ENCODE measurements around the gene CDC14B. TPM values are rescaled to one million over a fixed set of nuclear protein-coding genes. Genes with fewer than 3 reads are reported as not detected.

CDC14B gene
- total RNA-seq, 2 donors from 2014 or later = 1.5 to 2.6 TPM

DNA sequence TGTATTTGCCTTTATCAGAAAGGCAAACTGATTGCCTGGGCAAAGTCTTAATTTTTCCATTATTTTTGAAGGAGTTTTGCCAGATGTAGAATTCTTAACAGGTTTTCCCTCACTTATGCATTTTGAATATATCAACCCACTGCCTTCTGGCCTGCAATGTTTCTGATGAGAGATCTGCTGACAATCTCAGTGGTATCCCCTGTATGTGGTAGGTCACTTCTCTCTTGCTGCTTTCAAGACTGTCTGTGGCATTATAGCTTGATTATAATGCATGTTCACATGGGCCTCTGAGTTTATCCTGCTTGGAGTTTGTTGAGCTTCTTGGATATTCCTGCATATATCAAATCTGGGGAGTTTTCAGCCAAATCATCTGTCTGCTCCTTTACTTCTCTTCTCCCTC is 87.5 kb downstream of the CDC14B start:
- DNase-seq (ENCODE audit: low spot score in 2 of 2) (no peak), ATAC-seq (no peak)
- Mint-ChIP-seq H3K9me3 (no peaks in the 10 kb centered on the region), H3K27ac (no peak overlapping the region), H3K36me3 (peaks cover 0 to 9% of the 10 kb centered on the region in 2 donors)

- H3K36me3 Mint-ChIP-seq = peaks cover 0 to 12% of the 10 kb centered on the region in 2 donors
- DNase-seq (ENCODE audit: low spot score in 2 of 2) (no peak), ATAC-seq (no peak)
- H3K9me3 Mint-ChIP-seq = no peaks in the 10 kb centered on the region
- peak overlapping the region in 1 of 2 donors; percentile 33 for H3K27ac Mint-ChIP-seq
Observed at GRCh38 chr9:96524764-96525163, 94.9 kb downstream of the CDC14B start.

- Mint-ChIP-seq H3K9me3 (no peaks in the 10 kb centered on the region), H3K36me3 (peaks cover 0 to 12% of the 10 kb centered on the region in 2 donors)
Observed at GRCh38 chr9:96524045-96524444, 95.6 kb downstream of the CDC14B start.

GRCh38 chr9:96523374-96523773 is 96.3 kb downstream of the CDC14B start:
- no peak for DNase-seq (ENCODE audit: low spot score in 2 of 2)
- Mint-ChIP-seq H3K9me3 (no peaks in the 10 kb centered on the region), H3K27ac (no peak overlapping the region), H3K36me3 (peaks cover 0 to 12% of the 10 kb centered on the region in 2 donors)
- no peak for ATAC-seq

More at GRCh38 chr9:96524045-96524444, 95.6 kb downstream of the CDC14B start:
- ATAC-seq (no peak), DNase-seq (ENCODE audit: low spot score in 2 of 2) (no peak)
- no peak overlapping the region for H3K27ac Mint-ChIP-seq

DNA sequence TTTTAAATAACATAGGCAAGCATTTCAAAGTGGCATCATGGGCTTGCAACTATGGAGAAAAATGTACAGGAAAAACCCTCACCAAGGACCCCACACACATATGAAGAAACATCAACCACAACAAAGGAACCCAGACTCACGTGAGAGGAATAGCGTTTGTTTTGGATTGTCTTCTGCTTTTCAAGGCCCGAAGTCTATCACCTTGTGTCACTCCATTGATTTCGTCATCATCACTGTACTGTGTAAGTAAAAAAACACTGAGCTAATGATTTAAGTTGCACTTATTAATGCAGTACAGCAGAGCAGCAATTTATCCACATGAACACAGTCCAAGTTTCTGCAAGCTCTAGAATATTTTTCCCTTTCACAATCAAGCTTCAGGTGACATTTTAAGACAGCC is 97.3 kb downstream of the CDC14B start:
- DNase-seq (ENCODE audit: low spot score in 2 of 2) = no peak
- Mint-ChIP-seq H3K27ac (no peak overlapping the region), H3K9me3 (no peaks in the 10 kb centered on the region), H3K36me3 (peaks cover 0 to 12% of the 10 kb centered on the region in 2 donors)
- ATAC-seq = no peak

GRCh38 chr9:96519787-96520186 is 99.9 kb downstream of the CDC14B start:
- Mint-ChIP-seq H3K9me3 (no peaks in the 10 kb centered on the region), H3K27ac (no peak overlapping the region), H3K36me3 (peaks cover 0 to 6% of the 10 kb centered on the region in 2 donors)
- no peak for DNase-seq (ENCODE audit: low spot score in 2 of 2)
- no peak for ATAC-seq

DNA sequence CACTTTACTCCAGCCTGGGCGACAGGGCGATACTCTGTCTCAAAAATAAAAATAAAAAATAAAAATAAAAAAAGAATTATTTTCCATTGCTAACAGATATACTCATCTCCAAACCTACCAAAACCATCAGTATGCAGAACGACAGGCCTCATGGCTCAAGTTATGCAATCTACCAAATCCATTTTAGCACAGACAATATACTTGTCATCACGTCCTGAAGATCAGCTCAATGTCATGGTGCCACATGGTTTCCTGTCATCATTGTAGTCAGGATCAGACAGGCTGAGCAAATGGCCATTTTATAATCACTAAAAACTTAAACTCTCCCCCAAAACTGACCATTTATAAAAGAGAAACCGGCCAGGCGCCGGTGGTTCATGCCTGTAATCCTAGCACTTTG is 100.5 kb downstream of the CDC14B start:
- H3K27ac Mint-ChIP-seq = no peak overlapping the region
- no peak for ATAC-seq
- DNase-seq (ENCODE audit: low spot score in 2 of 2) = no peak
- H3K36me3 Mint-ChIP-seq = no peaks in the 10 kb centered on the region
- H3K9me3 Mint-ChIP-seq = no peaks in the 10 kb centered on the region

DNA sequence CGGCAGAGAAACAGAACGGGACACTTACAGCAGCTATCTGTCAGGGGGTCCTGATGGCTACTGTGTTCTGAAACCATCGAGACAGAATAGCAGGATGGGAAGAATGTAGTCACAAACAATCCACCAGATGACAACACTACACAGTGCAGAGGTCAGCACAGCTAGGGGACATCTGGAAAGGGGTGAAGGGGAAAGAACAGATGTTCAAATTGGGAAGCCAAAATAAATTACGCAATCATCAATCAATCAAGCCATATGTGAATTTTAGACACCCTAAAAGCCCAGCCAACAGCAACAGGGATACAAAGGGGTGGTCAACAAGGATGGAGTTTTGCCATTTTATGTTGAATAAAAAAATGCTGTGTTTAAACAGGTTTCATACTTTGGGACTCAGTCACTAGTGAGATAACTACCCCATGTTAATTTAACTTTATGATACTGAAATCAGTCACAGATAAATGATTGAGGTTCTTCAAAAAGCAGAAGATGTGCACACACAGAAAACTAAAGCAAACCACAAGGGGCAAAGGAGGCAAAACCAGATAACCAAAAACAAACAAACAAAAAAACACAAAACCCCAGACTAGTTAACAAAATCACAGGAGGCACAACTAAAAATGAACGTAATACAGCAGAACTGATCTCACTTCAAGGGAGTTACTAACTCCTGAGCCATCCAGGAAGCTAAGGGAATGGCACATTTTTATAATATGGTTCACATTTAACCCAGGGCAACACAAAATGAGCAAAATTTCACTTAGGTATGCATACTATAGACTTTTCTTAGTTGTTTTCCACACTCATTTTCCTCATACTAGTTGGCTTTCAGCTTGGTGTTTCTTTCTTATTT is 103.8 kb downstream of the CDC14B start:
- Mint-ChIP-seq H3K27ac (no peak overlapping the region), H3K36me3 (no peaks in the 10 kb centered on the region), H3K9me3 (no peaks in the 10 kb centered on the region)
- no peak for DNase-seq (ENCODE audit: low spot score in 2 of 2)
- ATAC-seq = no peak

GRCh38 chr9:96514800-96515158 is 104.9 kb downstream of the CDC14B start:
- no peaks in the 10 kb centered on the region for H3K9me3 Mint-ChIP-seq
- H3K36me3 Mint-ChIP-seq = no peaks in the 10 kb centered on the region
- DNase-seq (ENCODE audit: low spot score in 2 of 2) (no peak), ATAC-seq (no peak)
- H3K27ac Mint-ChIP-seq = no peak overlapping the region

DNA sequence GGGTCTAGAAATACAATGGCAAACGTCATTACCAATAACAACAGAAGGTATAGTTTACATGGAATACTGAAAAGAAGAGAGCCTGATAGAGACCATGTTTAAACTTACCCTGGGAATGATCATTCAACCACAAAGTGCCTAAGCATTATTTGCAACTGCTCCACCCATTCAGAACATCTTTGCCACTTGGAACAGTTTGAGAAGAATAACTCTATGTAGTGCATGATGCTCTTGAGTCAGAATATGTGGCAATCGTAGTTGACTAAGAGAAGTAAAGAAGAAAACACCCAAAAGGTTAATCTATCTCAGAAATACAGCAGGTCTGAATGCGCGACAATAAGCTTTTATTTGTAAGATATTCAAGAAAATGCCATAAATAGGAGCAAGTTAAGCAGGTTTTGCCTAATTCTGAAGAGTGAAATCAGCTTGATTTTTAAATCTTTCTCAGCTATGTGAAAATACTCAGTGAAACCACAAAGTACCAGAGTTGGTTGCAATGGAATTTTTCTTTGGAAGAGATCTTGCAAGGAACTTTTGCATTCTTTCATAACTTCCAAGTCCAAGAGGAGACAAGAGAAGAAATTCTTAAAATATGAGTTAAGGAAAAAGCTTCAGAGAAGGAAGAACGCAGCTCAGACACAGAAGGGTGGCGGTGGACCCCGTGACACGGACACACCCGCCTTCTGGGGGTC is 105.4 kb downstream of the CDC14B start:
- H3K36me3 Mint-ChIP-seq = no peaks in the 10 kb centered on the region
- H3K9me3 Mint-ChIP-seq = no peaks in the 10 kb centered on the region
- DNase-seq (ENCODE audit: low spot score in 2 of 2) (no peak), ATAC-seq (no peak)
- no peak overlapping the region for H3K27ac Mint-ChIP-seq

DNA sequence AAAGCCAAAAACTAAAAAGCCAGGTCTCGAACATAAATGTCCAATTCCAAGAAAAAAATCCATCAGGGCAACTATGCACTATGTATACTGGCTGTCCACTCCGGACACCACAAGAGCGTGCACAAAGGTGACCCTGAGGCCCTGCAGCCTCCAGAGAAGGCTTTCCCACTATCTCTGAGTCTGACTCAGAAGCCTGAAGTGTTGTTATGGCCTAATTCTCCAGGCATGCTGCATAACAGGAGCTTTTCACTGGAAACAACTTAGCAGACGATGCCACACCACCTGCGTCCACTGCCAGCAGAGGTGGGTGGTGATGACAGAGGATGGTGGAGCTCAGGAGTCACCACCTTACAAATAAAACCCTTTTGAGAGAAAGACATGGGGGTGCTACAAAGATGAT is 106.0 kb downstream of the CDC14B start:
- Mint-ChIP-seq H3K36me3 (no peaks in the 10 kb centered on the region), H3K9me3 (no peaks in the 10 kb centered on the region), H3K27ac (no peak overlapping the region)
- ATAC-seq (no peak), DNase-seq (ENCODE audit: low spot score in 2 of 2) (no peak)

DNA sequence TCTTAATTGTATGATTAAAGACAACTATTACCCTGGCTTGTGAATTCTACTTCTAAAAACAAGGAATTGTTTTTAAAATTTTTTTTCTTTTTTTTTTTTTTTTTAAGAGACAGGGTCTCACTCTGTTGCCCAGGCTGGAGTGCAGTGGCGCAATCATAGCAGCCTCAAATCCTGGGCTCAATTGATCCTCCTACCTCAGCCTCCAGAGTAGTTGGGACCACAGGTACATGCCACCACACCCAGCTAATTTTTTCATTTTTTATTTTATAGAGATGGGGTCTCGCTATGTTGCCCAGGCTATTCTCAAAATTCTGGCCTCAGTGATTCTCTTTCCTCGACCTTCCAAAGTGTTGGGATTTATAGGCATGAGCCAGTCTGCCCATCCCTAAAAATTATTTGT is 107.4 kb downstream of the CDC14B start:
- DNase-seq (ENCODE audit: low spot score in 2 of 2) (no peak), ATAC-seq (no peak)
- Mint-ChIP-seq H3K9me3 (no peaks in the 10 kb centered on the region), H3K36me3 (no peaks in the 10 kb centered on the region), H3K27ac (no peak overlapping the region)

DNA sequence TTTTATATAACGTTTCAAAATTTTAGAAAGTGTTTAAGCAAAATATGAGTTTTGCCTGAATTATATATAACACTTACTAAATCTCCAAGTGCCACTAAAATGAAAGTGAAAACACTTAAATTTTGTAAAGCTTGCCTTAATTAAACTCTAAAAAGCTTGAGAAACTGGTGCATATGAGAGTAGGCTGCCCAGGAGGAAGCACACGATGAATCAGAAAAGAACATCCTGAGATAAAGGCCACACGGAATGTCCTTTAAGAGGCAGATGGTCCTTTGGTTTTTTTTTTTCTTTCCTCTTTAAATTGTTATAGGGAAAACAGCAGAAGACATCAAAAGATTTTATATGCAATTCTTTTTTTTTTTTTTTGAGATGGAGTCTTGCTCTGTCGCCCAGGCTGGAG is 109.4 kb downstream of the CDC14B start:
- no peaks in the 10 kb centered on the region for H3K36me3 Mint-ChIP-seq
- H3K9me3 Mint-ChIP-seq = no peaks in the 10 kb centered on the region
- ATAC-seq (no peak), DNase-seq (ENCODE audit: low spot score in 2 of 2) (no peak)
- H3K27ac Mint-ChIP-seq = no peak overlapping the region

DNA sequence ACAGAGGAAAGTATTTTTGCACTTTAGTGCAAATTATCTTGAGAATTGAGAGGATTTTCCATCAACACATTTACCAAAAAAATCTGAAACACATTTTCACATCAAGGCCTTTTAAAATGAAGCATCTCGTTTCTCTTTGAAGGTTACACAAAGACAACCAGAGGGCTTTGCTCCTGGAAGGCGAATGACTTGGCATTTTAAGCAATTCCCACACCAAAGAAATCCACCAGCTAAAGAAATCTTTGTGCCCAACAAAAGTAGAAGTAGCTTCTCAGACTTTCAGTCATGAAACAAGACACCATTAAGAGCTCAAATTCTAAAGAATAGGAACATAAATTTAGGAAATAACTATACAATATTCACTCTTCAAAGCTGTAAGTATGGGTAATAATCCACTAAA is 109.8 kb downstream of the CDC14B start:
- Mint-ChIP-seq H3K9me3 (no peaks in the 10 kb centered on the region), H3K27ac (no peak overlapping the region), H3K36me3 (no peaks in the 10 kb centered on the region)
- ATAC-seq (no peak), DNase-seq (ENCODE audit: low spot score in 2 of 2) (no peak)

DNA sequence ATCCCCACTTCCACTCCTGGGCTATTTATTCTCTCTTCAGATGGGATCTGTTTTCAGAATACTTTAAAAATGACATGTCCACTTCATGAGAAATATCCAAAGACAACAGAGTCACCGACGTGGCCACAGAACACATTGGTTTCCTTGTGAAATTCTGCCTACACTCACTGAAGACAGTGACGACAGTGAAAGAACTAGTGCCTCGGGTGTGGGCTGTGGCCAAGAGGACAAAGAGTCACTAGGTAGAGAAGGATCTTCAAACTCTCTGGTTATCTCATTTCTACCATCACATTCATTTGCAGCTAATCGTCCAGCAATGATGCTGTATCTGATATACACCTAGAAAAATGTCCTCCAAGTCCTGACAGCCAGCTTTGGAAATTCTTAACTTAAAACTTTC is 110.6 kb downstream of the CDC14B start:
- Mint-ChIP-seq H3K36me3 (no peaks in the 10 kb centered on the region), H3K27ac (no peak overlapping the region), H3K9me3 (no peaks in the 10 kb centered on the region)
- ATAC-seq = no peak
- no peak for DNase-seq (ENCODE audit: low spot score in 2 of 2)

DNA sequence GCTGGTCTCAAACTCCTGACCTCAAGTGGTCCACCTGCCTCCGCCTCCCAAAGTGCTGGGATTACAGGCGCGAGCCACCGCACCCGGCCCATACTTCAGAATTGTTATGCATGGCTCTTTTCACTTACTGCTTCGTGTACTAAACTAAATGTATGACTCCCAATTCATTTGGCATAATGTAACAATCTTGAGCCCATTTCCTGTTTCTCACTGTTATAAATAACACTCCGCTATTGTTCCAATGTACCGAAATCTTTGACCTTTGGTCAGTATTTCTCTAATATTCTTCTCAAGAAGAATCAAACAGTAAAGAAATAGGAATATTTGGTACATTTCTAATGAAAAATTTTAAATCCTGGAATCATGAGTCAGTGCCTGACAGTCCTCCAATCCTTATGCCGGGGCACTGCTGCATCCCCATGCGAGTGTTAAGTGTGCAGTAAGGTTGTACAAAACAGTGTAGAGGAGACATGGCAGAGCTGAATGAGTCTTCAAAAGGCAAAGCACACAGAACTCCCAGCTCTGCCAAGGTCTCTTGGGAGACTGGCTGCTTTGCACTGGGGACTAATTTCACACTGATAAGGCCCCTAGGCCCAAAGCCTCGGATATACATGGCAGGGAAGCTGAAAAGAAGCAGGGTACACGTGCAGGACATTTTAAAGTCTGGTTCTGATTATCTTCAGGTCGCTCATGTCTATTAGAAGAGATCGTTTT is 111.3 kb downstream of the CDC14B start:
- Mint-ChIP-seq H3K9me3 (no peaks in the 10 kb centered on the region), H3K27ac (no peak overlapping the region), H3K36me3 (no peaks in the 10 kb centered on the region)
- ATAC-seq (no peak), DNase-seq (ENCODE audit: low spot score in 2 of 2) (no peak)

DNA sequence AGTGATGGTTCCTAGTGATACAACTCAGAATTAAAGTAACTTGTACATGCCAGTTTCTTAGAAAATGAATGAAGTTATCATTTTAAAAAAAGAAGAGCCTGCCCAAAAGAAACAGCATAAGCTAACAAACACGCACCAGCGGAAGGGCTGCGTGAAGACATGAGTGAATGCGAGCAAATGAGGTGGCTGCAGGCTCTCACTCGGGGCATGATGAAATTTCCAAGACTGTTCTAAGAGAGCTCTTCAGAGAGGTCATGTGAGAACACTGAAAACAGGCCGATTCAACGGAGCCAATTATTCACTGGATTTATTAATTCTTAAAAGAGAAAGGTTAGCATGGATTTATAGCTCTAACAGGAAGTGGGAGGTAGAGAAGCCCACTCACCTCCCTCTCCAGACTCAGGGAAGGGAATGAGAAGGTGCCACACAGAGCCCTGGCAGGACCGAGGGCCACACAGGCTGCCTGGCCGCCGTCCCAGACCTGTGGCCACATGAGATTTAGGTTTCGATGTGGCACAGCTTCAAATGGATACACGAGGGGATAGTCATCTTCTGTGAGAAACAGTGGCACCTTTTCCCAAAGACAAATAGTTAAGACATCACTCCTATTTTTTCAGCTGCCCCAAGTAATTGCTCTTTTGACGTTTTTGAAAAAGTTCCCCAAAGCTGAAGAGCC is 114.2 kb downstream of the CDC14B start:
- ATAC-seq (no peak), DNase-seq (ENCODE audit: low spot score in 2 of 2) (no peak)
- Mint-ChIP-seq H3K36me3 (no peaks in the 10 kb centered on the region), H3K27ac (no peak overlapping the region), H3K9me3 (no peaks in the 10 kb centered on the region)
